Skeletal muscle satellite cell (primary cell): ENCODE results near the gene KIR3DL3. TPM values are rescaled to one million over a fixed set of nuclear protein-coding genes. Genes with fewer than 3 reads are reported as not detected.
"Not testable (repeated sequence)": the region's sequence is repeated elsewhere in the genome, so short reads cannot be mapped to it uniquely, and the experiment has no call there.

ENCODE experiments used
- H3K27me3 ChIP-seq: 2 replicates; pipeline ENCODE4 v1.7.0; 2013; ENCODE audit warnings: low read length; ENCODE audit not compliant: control insufficient read depth, insufficient read depth
- H3K36me3 ChIP-seq: 2 replicates; pipeline ENCODE4 v1.7.0; 2013; ENCODE audit warnings: mild to moderate bottlenecking, control low read depth, low read length; ENCODE audit not compliant: insufficient read depth
- H3K4me1 ChIP-seq: 2 replicates; pipeline ENCODE4 v1.7.0; 2013; ENCODE audit warnings: low read length; ENCODE audit not compliant: control insufficient read depth, insufficient read depth
- H3K4me2 ChIP-seq: 2 replicates; pipeline ENCODE4 v1.7.0; 2013; ENCODE audit warnings: mild to moderate bottlenecking, low read length
- H3K4me3 ChIP-seq: 2 replicates; pipeline ENCODE4 v1.7.0; 2013; ENCODE audit warnings: low read length
- H3K9ac ChIP-seq: 2 replicates; pipeline ENCODE4 v1.7.0; 2013; ENCODE audit warnings: mild to moderate bottlenecking, low read depth, low read length, moderate library complexity
- H3K9me3 ChIP-seq: replicated peaks from 2 replicates; pipeline ENCODE4 v1.7.0; 2013; ENCODE audit warnings: mild to moderate bottlenecking, control low read depth, low read length
- total RNA-seq: library from RNA; depleted of rRNA; stranded (reverse); fragments of >200 nt; gene quantifications from 2 replicates; pipeline ENCODE4 v1.2.3, GENCODE V29; 2012; rRNA removed

Gene KIR3DL3
- not detected in 2 replicates for total RNA-seq

DNA sequence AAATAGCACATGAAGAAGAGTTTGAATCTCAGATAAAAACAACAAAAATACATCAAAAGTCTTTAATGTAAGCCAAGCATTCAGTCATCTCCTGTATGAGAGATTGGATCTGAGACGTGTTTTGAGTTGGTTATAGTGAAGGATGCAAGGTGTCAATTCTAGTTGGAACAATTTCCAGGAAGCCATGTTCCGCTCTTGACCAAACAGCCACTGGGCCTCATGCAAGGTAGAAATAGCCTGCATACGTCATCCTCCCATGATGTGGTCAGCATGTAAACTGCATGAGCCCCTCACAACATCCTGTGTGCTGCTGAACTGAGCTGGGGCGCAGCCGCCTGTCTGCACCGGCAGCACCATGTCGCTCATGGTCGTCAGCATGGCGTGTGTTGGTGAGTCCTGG lies at the start of gene KIR3DL3:
TSS of gene KIR3DL3 (plus strand) at position 301 of the 400 bp plus-strand sequence. CDS start at position 356, 55 bp downstream.
- H3K27me3 ChIP-seq: no peaks in the 10 kb centered on the region
- no peak within 1 kb of the TSS for H3K9ac ChIP-seq
- no peaks in the 10 kb centered on the region for H3K4me1 ChIP-seq
- H3K4me3 ChIP-seq: no peak within 1 kb of the TSS
- H3K36me3 ChIP-seq: no peaks in the 10 kb centered on the region
- no peak within 1 kb of the TSS for H3K4me2 ChIP-seq
- H3K9me3 ChIP-seq: no peaks in the 10 kb centered on the region

DNA sequence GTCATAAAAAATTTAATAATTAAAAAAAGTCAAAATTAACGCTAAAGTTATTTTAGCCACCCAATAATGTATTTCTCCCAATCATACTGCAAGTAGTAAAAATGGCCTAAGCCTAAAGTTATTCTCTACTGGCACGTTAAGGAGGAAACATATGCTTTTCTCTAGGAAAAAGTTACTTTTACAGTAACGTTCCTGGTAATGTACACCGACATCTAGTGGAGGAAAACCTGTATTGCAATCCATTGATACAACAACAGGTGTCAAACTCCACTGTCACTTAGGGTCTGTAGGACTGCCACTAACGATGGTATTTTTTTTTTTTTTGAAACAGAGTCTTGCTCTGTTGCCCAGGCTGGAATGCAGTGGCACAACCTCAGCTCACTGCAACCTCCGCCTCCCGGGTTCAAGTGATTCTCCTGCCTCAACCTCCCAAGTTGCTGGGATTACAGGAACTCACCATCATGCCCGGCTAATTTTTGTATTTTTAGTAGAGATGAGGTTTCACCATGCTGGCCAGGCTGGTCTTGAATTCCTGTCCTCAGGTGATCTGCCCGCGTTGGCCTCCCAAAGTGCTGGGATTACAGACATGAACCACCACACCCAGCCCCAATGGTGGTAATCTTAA lies 47.9 kb upstream of the KIR3DL3 start:
- not testable (repeated sequence) for H3K9ac ChIP-seq, H3K4me1 ChIP-seq, H3K27me3 ChIP-seq, H3K9me3 ChIP-seq, H3K4me2 ChIP-seq, H3K4me3 ChIP-seq, H3K36me3 ChIP-seq

DNA sequence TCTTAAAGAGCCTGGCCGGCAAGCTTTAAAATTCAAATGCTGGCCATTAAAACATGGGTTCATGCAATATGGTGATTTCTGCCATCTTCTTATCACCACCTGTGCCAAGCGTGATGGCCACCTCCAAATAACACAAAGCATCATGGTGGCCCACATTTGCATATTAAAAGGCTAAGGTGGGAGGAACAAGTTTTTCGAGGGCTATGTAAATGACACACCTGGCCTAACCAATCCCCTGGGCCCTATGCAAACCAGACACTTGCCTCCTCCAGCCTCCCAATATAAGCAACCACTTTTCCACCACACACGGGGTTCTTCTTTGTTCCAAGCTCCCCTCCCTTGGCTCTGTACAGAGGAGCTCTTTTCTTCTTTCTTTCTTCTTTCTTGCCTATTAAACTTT lies 47.0 kb upstream of the KIR3DL3 start:
- no peak overlapping the region for H3K4me3 ChIP-seq
- H3K27me3 ChIP-seq: no peaks in the 10 kb centered on the region
- H3K36me3 ChIP-seq: no peaks in the 10 kb centered on the region
- no peaks in the 10 kb centered on the region for H3K4me1 ChIP-seq
- H3K9ac ChIP-seq: no peak overlapping the region
- H3K9me3 ChIP-seq: no peaks in the 10 kb centered on the region
- H3K4me2 ChIP-seq: no peak overlapping the region

DNA sequence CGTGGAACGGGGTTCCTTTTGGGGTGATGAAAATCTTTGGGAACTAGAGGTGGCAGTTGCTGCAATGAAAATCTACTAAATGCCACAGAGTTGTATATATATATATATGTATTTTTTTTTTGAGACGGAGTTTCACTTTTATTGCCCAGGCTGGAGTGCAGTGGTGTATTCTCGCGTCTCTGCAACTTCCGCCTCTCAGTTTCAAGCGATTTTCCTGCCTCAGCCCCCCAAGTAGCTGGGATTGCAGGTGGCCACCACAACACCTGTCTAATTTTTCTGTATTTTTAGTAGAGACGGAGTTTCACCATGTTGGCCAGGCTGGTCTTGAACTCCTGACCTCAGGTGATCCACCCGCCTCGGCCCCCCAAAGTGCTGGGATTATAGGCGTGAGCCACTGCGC lies 42.6 kb upstream of the KIR3DL3 start:
- not testable (repeated sequence) for H3K36me3 ChIP-seq, H3K9ac ChIP-seq, H3K4me1 ChIP-seq, H3K4me2 ChIP-seq, H3K27me3 ChIP-seq, H3K9me3 ChIP-seq, H3K4me3 ChIP-seq

DNA sequence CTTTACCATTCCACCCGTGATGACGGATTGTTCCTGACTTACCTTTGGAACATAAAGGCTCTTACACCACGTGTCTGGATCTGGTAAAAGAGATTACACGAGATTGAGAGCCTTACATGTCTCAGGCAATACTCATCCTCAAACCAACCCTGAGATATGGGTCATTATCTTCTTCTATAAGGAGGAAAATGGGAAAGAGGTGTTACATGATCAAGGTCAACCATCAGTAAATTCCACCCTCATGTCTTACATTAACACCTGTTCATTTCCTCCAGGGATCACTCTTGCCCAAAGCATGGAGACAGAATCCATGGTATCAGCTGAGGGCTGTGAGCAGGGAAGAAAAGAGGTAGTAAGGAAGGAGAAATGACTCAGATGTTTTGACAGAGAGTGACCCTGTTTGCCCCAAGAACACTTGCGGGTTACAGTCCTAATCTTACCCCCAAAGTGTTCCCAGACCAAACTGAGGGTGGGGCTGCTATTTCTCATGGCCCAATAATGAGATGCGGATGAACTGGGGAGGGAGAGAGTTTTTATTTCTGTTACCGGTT lies 41.9 kb upstream of the KIR3DL3 start:
- Histone ChIP-seq H3K4me1 (no peaks in the 10 kb centered on the region), H3K9ac (no peak overlapping the region), H3K4me2 (no peak overlapping the region), H3K9me3 (no peaks in the 10 kb centered on the region), H3K4me3 (no peak overlapping the region), H3K36me3 (no peaks in the 10 kb centered on the region), H3K27me3 (no peaks in the 10 kb centered on the region)

DNA sequence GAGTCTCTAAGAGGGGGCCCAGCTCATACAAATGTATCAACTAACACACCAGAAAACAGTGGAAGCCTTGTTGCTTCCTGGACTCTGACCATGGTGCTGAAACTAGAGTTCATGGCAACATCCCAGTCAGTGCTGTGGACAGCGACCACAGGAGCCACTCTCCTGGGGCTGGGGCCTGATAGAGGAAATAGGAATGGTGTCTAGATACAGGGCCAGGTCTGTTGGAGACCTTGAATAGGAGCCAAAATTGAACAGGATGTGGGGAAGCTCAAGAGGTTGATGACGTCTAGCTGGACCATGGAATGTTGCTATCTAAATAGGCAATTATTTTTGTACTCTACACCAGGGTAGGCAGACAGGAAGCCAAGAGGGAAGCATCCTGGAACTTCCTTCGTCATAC lies 39.7 kb upstream of the KIR3DL3 start:
- H3K9me3 ChIP-seq: no peaks in the 10 kb centered on the region
- no peak overlapping the region for H3K9ac ChIP-seq
- no peak overlapping the region for H3K4me2 ChIP-seq

DNA sequence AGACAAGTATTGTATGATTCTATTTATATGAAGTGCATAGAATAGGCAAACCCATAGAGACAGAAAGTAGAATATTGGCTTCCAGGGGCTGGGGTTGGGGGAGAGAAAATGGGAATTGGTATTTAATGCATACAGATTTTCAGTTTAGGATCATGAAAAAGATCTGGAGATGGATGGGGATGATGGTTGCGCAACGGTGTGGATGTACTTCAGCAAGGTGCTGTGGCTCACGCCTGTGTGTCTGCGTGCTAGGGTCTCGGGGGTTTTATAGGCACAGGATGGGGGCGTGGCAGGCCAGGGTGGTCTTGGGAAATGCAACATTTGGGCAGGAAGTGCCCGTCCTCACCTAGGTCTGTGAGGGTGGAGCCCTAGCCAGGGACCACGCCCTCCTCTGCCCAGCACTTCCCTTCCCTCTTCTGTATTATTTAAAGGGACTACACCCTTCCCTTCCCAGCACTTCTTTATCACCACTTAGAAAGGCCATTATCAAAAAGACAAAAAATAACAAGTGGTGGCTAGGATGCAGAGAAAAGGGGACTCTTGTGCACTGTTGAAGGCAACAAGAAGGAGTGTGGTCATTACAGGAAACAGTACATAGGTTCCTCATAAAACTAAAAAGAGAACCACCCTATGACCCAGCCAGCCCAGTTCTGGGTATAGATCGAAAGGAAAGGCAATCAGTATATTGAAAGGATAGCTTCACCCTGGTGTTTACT lies 32.5 kb upstream of the KIR3DL3 start:
- no peak overlapping the region for H3K4me3 ChIP-seq
- no peaks in the 10 kb centered on the region for H3K9me3 ChIP-seq
- no peaks in the 10 kb centered on the region for H3K36me3 ChIP-seq
- no peak overlapping the region for H3K9ac ChIP-seq
- no peaks in the 10 kb centered on the region for H3K4me1 ChIP-seq
- no peaks in the 10 kb centered on the region for H3K27me3 ChIP-seq
- no peak overlapping the region for H3K4me2 ChIP-seq

More for the DNA sequence above, 39.7 kb upstream of the KIR3DL3 start:
- no peak overlapping the region for H3K4me3 ChIP-seq
- H3K36me3 ChIP-seq: no peaks in the 10 kb centered on the region
- H3K27me3 ChIP-seq: no peaks in the 10 kb centered on the region
- no peaks in the 10 kb centered on the region for H3K4me1 ChIP-seq

DNA sequence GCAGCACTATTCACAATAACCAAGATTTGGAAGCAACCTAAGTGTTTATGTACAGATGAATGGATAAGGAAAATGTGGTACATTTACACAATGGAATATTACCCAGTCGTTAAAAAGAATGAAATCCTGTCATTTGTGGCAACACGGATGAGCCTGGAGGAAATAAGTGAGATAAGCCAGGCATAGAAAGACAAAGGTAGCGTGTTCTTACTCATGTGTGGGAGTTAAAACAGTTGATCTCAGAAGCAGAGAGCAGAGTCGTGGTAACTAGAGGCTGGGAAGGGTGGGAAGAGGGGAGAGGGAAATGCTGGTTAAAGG lies 32.0 kb upstream of the KIR3DL3 start:
- Histone ChIP-seq H3K36me3 (no peaks in the 10 kb centered on the region), H3K9me3 (no peaks in the 10 kb centered on the region), H3K27me3 (no peaks in the 10 kb centered on the region), H3K4me1 (no peaks in the 10 kb centered on the region), H3K4me3 (no peak overlapping the region), H3K4me2 (no peak overlapping the region), H3K9ac (no peak overlapping the region)

DNA sequence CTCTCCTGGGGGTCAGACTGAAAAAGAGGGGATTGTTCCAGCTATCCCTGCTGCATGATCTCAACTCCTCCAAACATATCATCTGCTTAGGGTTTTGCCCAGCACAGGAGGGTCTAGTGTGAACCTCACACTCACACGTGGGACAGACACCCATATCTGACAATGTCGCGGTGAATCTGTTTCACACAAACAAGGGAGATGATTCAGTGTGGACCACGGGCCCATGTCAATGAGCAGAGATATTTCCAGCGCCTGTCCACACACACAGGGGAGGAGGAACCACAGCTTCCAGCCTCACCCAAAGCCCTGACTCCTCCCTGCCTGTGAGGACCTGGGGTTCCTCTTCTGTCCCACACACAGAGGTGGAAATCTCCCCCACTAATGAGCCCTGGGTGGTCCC lies 29.6 kb upstream of the KIR3DL3 start:
- H3K36me3 ChIP-seq: no peaks in the 10 kb centered on the region
- no peaks in the 10 kb centered on the region for H3K4me1 ChIP-seq

DNA sequence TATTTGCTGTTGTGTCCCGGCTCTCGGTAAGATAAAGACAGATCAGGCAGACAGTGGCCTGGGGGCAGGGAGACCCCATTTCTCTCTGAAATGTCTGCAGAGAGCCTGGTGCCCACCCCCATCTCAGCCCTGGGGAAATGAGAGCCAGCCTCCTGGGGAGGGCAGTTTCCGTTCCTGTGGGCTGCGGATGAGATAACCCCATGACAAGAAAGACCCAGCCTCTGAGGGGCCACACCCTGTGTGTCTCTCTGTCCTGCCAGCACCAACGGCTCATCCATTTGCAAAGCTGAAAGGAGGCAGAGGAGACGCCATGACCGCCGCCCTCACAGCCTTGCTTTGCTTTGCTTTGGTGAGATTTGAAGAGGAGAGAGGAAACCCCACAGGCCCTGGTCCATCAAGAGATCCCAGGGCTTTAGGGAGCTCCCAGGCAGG lies 28.1 kb upstream of the KIR3DL3 start:
- Histone ChIP-seq H3K36me3 (no peaks in the 10 kb centered on the region), H3K4me3 (no peak overlapping the region), H3K4me2 (no peak overlapping the region), H3K9me3 (peaks cover 5% of the 10 kb centered on the region), H3K27me3 (no peaks in the 10 kb centered on the region), H3K9ac (no peak overlapping the region), H3K4me1 (no peaks in the 10 kb centered on the region)

More for the DNA sequence above, 29.6 kb upstream of the KIR3DL3 start:
- peaks cover 5% of the 10 kb centered on the region for H3K9me3 ChIP-seq
- no peak overlapping the region for H3K4me3 ChIP-seq
- no peak overlapping the region for H3K4me2 ChIP-seq
- no peak overlapping the region for H3K9ac ChIP-seq
- H3K27me3 ChIP-seq: no peaks in the 10 kb centered on the region

DNA sequence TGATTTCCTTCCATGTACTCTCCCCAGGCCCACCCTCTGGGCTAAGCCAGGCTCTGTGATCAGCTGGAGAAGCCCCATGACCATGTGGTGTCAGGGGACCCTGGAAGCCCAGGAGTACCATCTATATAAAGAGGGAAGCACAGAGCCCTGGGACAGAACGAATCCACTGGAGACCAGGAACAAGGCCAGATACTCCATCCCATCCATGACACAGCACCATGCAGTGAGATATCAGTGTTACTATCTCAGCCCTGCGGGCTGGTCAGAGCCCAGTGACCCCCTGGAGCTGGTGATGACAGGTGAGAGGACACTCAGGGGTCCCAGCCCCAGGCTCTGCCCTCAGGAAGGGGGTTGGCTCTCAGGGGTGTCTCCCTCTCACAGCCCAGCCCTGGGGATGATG lies 27.5 kb upstream of the KIR3DL3 start:
- H3K4me2 ChIP-seq: no peak overlapping the region
- no peak overlapping the region for H3K9ac ChIP-seq
- H3K9me3 ChIP-seq: peaks cover 5% of the 10 kb centered on the region
- no peaks in the 10 kb centered on the region for H3K27me3 ChIP-seq
- H3K4me1 ChIP-seq: no peaks in the 10 kb centered on the region
- H3K4me3 ChIP-seq: no peak overlapping the region
- H3K36me3 ChIP-seq: no peaks in the 10 kb centered on the region

DNA sequence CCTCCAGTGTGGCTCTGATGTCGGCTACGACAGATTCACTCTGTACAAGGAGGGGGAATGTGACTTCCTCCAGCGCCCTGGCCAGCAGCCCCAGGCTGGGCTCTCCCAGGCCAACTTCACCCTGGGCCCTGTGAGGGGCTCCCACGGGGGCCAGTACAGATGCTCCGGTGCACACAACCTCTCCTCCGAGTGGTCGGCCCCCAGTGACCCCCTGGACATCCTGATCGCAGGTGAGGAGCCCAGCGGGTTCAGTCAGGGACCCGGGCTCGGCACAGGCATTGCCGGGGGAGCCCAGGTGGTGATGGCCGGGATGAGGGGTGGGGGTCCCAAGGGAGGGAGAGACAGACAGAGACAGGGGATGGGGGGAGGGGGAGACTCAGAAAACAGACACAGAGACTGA lies 26.5 kb upstream of the KIR3DL3 start:
- not testable (repeated sequence) for H3K9ac ChIP-seq, H3K27me3 ChIP-seq, H3K36me3 ChIP-seq, H3K4me1 ChIP-seq, H3K9me3 ChIP-seq, H3K4me3 ChIP-seq, H3K4me2 ChIP-seq
